GM21367 (cell line): ENCODE data around the gene MYH13.

ENCODE experiments used
- ATAC-seq: cut with Tn5 transposase; IDR thresholded peaks from one replicate; pipeline ENCODE4 v1.9.1; 2021; ENCODE audit not compliant: unreplicated experiment

MYH13 gene

DNA sequence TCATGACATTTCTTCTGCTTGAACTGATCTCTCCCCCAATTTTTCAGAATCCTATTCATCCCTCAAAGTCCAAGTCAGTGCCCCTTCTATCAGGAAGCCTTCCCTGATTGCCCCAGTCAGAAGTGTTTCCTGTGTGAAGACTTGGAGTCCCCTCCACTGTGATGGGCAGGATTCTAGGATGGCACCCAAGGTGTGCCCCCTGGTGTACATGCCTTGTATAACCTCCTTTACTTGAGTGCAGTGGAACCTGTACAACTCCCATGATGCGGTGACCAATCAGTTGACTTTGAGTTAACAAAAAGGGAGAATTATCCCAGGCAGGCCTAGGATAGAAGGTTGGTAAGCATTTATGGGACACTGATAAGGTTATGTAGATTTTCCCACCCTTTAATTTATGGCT, 23.4 kb downstream of the MYH13 start:
- ATAC-seq: no peak

- ATAC-seq: no peak
Observed at GRCh38 chr17:10344816-10345215, 28.0 kb downstream of the MYH13 start.

- ATAC-seq: no peak
Observed at GRCh38 chr17:10339051-10339450, 33.8 kb downstream of the MYH13 start.

GRCh38 chr17:10337976-10338375, 34.8 kb downstream of the MYH13 start:
- no peak for ATAC-seq

GRCh38 chr17:10337136-10337535, 35.7 kb downstream of the MYH13 start:
- no peak for ATAC-seq

DNA sequence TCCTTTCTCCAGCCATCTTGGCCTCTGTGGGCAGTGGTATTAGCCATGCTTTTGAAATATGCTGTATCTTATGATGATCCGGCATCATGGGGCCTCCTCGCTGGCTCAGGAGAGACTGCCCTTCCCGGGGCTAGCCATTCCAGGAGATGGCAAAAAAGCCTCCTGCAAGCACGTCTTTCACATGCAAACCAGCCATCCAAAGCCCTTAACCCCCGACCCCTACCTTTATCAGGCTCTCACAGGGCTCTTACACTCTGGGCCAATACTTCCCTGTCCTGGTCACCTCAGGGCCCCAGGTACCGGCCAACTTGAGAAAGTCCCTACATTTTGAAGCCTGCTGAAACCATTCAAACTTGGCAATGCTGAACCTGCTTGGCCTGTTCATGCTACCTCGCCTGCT, 36.4 kb downstream of the MYH13 start:
- ATAC-seq: no peak

- ATAC-seq: no peak
Observed at GRCh38 chr17:10332515-10332914, 40.3 kb downstream of the MYH13 start.

GRCh38 chr17:10328971-10329923, 43.6 kb downstream of the MYH13 start:
- ATAC-seq: no peak

DNA sequence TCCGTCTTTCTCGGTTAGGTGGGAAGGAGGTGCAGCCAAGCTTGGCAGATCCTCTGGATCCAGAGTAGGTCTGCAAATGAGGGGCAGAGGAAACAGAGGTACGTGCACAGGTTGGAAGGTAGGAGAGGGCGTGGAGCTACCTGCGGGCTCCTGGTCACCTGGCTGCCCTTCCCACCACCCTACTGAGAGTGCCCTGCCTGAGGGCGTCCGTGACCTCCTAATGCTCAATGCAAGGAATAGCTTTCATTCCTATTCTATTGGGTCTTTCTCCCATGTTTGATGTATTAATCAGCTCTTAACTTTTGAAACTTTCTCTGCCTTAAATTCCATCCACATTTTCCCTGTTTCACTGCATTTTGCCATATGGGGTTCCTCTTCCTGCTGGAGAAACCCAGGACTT, 44.6 kb downstream of the MYH13 start:
- no peak for ATAC-seq

DNA sequence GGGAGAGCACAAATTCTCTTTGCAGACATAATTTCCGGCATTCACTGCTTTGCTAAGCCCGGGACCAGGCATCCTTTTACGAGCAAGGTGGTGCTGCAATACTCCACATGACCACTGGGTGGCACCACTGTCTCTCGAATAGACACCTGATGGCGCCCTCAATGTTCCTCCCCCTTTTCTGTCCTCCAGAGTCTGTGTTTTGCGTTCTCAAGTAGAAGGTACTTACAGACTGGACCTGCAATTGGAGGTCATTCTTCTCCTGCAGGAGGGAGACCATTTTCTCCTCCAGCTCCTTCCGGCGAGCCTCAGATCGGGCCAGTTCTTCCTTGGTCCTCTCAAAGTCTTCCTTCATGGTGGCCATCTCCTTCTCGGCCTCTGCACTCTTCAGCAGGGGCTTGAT, 45.2 kb downstream of the MYH13 start:
- ATAC-seq: no peak

DNA sequence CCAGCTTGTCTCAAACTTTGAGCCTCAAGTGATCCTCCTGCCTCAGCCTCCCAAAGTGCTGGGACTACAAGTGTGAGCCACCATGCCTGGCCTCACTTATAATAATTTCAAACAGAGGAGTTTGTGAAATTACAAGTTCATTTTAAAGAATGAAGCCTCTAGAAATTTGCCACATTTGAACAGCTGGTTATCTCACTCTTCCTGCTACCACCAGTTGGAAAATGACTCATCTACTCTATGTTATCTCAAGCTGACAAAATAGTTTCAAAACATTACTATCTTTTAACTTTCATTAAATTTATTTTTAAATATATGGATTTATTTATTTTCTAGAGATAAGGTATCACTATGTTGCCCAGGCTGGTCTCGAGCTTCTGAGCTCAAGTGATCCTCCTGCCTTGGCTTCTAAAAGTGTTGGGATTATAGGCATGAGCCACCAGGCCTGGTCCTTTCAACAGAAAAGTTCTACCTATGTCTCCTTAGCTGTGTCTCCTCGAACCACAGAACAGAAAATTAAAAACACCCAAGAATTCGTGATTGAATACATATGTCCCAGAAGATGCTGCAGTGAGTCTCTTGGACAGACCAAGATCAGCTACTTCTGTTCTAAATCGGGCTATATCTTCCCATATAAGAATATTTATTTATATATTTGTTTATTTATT, 47.6 kb downstream of the MYH13 start:
- ATAC-seq: no peak

- no peak for ATAC-seq
Observed at GRCh38 chr17:10323812-10324610, 48.8 kb downstream of the MYH13 start.

DNA sequence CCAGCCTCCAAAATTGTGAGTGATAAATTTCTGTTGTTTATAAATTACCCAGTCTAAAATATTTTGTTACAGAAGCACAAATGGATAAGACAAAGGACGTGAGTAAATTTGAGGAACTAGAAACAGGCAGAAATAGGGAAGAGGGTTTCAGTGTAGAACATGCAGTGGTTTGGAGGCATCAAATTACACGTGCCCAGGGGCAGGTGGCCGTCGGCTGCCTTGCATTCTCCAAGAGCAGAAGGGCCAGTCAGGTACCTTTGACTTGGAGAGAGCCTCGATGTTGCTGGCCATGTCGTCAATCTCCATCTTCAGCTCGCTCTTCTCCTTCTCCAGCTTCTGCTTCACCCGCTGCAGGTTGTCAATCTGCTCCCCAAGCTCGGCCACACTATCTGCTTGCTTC, 54.3 kb downstream of the MYH13 start:
- no peak for ATAC-seq

- no peak for ATAC-seq
Observed at GRCh38 chr17:10317543-10317834, 55.3 kb downstream of the MYH13 start.

- ATAC-seq: no peak
Observed at GRCh38 chr17:10316801-10317542, 55.8 kb downstream of the MYH13 start.

DNA sequence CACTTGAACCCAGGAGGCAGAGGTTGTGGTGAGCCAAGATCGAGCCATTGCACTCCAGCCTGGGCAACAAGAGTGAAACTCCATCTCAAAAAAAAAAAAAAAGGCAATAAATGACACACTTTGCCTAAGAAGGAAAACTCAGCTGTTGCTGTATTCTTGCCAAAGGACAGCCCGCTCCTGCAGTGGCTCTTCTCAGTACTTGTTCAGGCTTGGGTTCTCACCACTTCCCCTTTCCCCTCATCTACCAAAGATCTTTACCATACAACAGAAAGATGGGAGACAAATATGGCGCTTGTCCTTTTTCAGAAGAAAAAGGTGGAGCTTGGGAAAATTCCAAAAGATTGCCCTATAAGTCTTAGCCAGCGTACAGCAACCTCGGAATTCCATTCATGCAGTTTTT, 58.5 kb downstream of the MYH13 start:
- no peak for ATAC-seq

- no peak for ATAC-seq
Observed at GRCh38 chr17:10313037-10313672, 59.7 kb downstream of the MYH13 start.

GRCh38 chr17:10311131-10311530, 61.7 kb downstream of the MYH13 start:
- ATAC-seq: no peak

DNA sequence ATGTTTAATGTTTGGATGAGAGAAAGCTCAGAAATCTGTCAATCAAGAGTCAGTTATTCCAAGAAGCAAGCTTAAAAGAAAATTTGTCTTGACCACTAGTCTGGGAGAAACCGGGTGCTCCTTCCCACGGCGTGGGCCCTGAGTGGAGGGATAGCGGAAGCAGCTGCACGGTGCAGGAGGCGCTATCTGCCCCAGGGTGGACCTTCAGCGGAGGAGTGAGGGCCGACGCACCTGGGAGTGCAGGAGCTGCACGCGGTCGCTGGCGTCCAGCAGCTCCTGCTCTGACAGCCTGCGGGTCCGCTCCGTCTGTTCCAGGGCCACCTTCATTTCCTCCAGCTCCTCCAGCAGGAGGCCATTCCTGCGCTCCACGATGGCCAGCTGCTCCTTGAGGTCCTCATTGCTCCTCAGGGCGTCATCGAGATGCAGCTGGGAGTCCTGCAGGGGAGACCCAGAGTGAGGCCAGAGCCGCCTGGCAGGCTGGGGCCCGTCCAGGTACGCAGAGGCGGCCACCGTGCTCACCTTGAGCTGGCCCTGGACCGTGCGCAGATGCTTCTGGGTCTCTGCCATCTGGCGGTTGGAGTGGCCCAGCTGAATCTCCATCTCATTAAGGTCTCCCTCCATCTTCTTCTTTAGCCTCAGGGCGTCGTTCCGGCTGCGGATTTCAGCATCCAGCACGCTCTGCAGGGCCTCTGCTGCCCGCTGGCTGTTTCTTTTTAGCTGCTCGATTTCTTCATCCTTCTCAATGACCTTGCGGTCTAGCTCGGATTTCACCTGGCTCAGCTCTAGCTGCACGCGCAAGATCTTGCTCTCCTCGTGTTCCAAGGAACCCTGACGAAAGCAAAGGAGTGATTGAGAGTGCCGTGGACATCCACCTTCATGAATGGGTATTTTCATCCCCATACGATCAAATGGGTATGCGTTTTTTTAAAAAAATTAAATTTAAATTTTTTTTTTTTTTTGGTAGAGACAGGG, 63.5 kb downstream of the MYH13 start:
- ATAC-seq: no peak
